Measurements from ENCODE around the gene BRD9.
A peak's percentile ranks its signal among the peaks of the same experiment; 100 is the strongest.
"Not testable (repeated sequence)": the region's sequence is repeated elsewhere in the genome, so short reads cannot be mapped to it uniquely, and the experiment has no call there.

BRD9 gene

DNA sequence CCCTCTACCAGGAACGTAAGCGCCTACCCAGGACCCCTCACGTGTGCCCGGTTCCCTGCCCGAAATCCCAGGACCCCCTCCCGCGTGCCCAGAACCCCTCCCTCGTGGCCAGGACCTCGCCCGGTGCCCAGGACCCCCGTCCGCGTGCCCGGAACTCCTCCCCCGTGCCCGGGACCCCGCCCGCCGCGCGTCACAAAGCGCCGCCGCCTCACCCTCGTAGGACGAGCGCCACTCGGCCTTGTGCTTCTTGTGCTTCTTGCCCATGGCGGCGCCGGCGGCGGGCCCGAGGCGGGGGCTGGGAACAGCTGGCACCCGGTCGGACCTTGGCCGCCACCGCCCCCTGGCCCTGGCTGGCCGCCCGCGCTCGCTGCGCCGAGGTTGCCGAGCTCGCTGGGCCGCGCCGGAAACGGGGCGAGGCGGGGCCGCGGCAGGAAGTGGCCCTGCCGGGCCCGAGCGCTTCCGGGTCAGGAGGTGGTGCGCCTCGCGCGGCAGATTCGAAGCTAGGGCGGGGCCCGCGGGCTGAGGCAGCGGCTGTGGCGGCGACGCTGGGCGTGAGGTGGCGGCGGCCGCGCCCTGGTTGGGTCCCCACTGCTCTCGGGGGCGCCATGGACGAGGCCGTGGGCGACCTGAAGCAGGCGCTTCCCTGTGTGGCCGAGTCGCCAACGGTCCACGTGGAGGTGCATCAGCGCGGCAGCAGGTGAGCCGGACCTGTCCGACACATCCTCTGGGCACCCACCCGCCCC, at the start of gene BRD9, which contains the start of gene TRIP13:
TSS of gene BRD9 (minus strand) at position 408 of the 743 bp plus-strand sequence. CDS start at position 264, 144 bp downstream.
TSS of gene TRIP13 (plus strand) at position 491 of the 743 bp plus-strand sequence. CDS start at position 606, 115 bp downstream.
- peak; percentile 59 for DNase-seq

GRCh38 chr5:940741-941140, 48.1 kb upstream of the BRD9 start:
- not testable (repeated sequence) for DNase-seq

DNA sequence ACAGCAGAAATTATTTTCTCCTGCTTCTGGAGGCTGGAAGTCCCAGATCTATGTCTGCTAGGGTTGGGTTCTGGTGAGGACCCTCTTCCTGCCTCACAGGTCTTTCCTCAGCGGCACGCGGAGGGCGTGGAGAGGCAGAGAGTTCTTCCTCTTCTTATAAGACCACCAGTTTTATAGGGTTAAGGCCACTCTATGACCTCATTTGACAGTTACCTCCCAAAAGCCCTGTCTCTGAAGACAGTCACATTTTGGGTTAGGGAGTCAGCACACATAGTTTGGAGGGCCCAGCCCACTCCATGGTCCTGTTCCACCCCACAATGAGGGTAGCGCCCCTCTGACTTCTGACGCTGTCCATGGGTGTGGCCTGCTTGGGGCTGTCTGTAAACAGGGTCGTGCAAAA, 46.8 kb upstream of the BRD9 start:
- no peak for DNase-seq

- no peak for DNase-seq
Measured at GRCh38 chr5:937151-937924, 44.7 kb upstream of the BRD9 start.

DNA sequence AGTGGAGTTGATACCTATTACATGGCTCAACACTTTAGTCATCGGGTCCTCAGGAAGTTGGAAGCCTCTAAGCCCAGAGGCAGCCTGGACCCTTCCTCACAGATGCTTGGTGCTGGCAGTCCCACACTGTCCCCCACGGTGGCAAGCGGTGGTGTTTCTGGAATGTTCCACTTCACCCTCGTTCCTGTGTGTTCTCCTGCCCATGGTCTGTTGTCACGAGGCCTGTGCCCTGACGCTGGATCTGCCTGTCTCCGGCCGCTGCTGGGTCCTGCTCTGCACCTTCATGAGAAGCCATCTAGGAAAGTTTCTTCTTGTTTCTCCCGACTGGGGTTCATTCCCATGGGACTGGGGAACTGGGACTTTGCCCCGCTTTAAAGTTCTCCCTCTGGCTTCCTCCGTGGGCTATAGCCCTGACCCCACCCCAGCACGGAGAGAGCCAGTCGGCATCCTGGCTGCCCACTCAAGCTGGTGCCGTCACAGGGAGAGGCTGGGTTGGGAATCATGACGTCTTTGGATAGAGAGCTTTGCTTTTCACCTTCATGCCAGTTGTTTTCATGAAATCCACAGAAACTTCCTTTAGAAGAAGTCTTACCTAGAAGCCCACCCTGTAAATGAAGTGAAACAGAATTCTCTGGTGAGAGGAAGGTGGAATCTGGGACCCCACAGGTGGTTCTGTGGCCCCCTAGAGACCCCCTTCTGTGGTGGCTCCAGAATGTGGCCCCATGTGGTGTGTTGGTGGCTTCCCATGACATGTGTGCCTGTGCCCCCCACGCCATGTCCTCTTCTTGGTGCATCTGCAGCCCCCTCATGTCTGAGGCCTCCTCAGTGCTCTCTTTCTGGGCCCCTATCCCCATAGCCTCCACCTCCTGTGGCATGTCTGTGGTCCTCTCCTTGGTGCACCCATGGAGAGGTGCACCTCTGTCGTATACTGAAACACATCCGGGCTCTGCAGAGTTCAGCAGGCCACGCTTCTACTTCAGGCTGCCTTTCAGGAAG, 43.8 kb upstream of the BRD9 start:
- no peak for DNase-seq

DNA sequence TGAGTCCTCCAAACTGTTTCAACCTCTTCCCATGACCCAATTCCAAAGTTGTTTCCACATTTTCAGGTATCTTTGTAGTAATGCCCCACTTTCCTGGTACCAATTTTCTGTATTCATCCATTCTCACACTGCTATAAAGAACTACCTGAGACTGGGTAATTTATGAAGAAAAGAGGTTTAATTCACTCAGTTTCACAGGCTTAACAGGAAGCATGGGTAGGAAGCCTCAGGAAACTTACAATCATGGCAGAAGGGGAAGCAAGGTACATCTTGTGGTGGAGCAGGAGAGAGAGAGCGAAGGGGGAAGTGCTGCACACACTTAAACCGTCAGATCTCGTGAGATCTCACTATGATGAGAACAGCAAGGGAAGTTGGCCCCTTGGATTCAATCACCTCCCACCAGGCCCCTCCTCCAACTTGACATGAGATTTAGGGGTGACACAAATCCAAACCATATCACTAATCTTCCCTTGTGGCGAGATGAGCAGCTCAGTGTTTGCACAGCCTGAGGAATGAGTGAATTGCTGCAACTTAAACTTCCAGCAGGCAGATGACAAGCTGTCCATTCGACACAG, 43.0 kb upstream of the BRD9 start:
- DNase-seq: no peak

GRCh38 chr5:934381-934967, 41.9 kb upstream of the BRD9 start:
- not testable (repeated sequence) for DNase-seq

DNA sequence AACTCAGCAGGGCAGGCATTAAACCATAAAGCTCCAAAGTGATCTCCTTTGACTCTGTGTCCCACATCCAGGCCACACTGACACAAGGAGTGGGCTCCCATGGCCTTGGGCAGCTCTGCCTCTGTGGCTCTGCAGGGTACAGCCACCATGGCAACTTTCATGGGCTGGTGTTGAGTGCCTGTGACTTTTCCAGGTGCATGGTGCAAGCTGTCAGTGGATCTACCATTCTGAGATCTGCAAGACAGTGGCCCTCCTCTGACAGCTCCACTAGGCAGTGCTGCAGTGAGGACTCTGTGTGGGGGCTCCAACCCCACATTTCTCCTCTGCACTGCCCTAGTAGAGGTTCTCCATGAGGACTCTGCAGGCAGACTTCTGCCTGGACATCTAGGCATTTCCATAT, 41.4 kb upstream of the BRD9 start:
- not testable (repeated sequence) for DNase-seq

- DNase-seq: no peak
Measured at GRCh38 chr5:933251-933861, 40.8 kb upstream of the BRD9 start.

DNA sequence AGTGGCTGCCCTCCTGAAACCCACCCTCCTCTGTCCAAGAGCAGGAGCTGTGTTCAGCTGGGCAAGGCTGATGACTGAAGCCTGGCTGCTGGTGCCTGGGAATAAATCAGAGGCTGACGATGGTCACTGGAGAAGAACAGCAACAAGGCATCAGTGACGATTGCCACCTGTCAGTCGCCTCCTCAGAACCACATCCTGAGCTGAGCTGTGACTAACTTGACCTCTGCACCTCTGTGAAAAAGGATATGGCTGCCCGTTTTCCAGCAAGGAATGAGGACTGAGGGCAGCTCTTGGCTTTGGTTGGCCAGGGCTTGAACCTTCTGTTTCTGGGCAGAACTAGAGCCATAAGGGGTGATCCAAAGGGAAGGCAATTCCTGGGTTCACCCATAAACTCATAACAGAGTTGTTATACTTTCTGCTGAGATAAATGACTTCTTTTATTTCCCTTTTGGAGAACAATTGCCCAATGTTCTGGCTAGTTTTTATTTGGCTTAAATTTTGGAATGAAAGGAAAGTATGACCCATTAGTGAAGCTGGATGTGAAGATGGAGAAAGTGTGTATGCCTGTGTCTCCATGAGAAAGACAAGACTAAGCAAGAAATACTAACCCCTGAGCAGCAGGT, 40.1 kb upstream of the BRD9 start:
- no peak for DNase-seq

DNA sequence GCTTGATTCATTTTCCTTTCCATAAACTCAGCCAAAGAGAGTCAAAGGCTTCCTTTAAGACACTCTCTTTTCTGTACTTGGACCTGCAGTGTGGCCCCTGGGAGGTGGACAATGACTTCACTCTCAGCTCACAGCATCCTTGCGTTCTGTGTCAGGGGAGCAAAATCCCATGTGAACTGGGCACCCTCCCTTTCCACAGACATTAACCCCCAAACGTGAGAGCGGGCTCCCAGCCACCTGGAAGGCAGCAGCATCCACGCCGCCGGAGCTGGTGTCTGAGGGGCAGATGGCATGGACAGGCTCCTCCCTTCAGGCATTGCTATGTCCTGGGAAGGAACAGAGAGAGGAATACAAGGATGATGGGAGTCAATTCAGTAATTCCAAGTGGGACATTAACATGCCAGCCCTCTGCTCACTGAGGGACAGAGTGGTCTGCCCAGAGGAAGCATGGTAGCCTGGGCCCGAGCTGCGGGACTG, 39.6 kb upstream of the BRD9 start:
- DNase-seq: no peak

- no peak for DNase-seq
Measured at GRCh38 chr5:931570-932145, 39.1 kb upstream of the BRD9 start.

GRCh38 chr5:930866-931265, 38.3 kb upstream of the BRD9 start:
- no peak for DNase-seq

DNA sequence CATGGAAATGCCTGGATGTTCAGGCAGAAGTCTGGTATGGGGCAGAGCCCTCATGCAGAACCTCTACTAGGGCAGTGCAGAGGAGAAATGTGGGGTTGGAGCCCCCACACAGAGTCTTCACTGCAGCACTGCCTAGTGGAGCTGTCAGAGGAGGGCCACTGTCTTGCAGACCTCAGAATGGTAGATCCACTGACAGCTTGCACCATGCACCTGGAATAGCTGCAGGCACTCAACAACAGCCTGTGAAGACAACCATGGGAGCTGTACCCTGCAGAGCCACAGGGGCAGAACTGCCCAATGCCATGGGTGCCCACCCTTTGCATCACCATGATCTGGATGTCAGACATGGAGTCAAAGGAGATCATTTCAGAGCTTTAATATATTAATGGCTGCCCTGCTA, 37.0 kb upstream of the BRD9 start:
- no peak for DNase-seq

GRCh38 chr5:929182-929581, 36.6 kb upstream of the BRD9 start:
- DNase-seq: not testable (repeated sequence)

DNA sequence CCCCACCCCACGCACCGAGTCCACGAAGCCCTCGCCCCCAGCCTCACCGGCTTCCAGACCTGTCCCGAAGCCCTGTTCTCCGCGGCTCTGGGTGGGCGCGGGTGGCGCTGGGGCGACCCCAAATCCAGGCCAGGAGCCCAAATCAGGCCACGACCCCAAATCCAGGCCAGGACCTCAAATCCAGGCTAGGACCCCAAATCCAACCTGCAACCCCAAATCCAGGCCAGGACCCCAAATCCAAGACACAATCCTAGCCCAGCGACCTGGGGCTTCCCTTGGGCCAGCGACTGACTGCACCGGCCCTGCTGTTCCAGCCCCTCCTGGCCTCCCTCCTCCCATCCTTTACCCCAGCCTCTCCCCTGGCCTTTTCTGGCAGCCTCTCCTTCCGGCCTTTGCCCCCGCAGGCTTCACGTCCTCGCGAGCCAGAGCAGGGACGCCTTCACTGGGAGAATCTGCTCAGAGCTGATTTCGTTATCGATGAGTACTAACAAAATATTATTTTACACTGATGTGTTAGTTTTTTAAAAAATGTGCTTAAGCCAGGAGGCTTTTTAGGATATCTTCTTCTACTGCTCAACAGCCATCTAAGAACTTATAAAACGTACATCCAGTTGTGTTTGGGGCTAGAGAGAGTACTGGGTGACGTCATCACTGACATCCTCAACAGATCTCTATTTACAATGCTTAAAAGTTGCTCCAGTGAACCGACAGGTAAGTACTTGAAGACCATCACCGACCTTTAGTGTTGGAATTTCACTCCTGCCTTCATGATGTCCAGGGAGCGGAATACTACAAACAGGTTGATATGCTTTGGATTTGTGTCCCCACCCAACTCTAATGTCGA, 34.8 kb upstream of the BRD9 start:
- no peak for DNase-seq

- DNase-seq: peak; percentile 48
Measured at GRCh38 chr5:926417-927171, 34.0 kb upstream of the BRD9 start.

- peak; percentile 74 for DNase-seq
Measured at GRCh38 chr5:923281-923873, 30.8 kb upstream of the BRD9 start.
